ENCODE data around the gene PPIE. TPM values are rescaled to one million over a fixed set of nuclear protein-coding genes. Genes with fewer than 3 reads are reported as not detected.

PPIE gene
- polyA plus RNA-seq, 1 donor (not counting 4 experiments of a cell fraction or from before 2014, with no cell fraction given), result 60.6 TPM

DNA sequence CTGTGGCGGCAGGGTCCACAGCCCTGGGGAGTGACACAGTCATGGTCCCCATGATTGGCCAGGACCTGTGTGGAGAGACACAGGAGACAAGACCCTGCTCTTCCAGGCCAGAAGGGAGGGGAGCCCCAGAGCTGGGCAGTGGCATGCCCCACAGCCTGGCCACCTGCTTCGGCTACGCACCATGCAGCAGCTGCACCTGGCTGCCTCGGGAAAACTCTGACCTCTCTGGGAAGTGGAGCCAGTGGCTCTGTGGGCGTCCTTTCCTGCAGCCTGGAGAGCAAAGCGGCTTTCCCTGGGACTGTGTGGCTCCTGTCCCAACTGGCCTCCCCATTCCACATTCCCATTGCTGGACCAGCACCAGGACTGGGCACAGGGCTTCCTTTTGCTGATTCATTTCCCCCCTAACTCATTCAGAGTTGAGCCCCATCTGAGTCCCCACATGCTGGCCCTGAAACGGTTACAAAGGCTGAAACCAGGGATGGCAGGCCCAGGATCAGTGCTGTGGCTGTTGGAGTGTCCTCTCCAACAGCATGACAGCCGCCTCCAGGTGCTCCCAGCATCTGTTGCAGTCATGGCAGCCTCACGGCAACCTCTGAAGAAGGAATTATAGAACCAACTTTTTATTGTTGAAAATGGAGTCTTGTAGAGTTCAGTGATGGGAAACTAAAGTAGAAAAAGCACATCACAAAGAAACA, 17.4 kb downstream of the PPIE start:
- dilution Hi-C loops (cut with MboI; ENCODE audit: extremely low pct_ligation_motif_present, low sequenced_read_pairs), result no loop called here
- H3K36me3 ChIP-seq (ENCODE audit: control insufficient read depth in 2 of 2, extremely low read depth in 1 of 2, insufficient read depth in 2 of 2, low read length in 2 of 2), result peaks cover 14 to 32% of the 10 kb centered on the region in 2 experiments
- FAIRE-seq, result no peak

DNA sequence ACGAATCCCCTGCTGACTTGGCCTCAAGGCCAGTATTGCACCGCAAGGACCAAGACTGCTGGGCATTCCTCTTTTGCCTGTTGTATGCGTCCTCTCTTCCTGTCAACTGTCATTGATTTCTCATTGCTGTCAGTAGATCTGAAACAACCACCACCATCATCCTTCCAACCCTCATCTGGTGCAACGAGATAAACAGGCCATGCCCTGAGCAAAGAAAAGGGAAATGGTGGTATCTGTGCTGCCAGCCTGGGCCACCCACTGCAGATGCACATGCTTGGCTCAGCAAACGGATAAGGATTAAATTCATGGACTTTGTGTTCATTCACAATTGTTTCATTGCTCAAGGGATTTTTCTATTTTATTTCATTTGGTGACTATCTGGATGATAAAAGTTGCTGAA, 18.8 kb downstream of the PPIE start:
- TF ChIP-seq EZH2 (IDR thresholded peaks at IDR 0.05; ENCODE audit: low read length), result no peak
- TF ChIP-seq, protein P1, sequence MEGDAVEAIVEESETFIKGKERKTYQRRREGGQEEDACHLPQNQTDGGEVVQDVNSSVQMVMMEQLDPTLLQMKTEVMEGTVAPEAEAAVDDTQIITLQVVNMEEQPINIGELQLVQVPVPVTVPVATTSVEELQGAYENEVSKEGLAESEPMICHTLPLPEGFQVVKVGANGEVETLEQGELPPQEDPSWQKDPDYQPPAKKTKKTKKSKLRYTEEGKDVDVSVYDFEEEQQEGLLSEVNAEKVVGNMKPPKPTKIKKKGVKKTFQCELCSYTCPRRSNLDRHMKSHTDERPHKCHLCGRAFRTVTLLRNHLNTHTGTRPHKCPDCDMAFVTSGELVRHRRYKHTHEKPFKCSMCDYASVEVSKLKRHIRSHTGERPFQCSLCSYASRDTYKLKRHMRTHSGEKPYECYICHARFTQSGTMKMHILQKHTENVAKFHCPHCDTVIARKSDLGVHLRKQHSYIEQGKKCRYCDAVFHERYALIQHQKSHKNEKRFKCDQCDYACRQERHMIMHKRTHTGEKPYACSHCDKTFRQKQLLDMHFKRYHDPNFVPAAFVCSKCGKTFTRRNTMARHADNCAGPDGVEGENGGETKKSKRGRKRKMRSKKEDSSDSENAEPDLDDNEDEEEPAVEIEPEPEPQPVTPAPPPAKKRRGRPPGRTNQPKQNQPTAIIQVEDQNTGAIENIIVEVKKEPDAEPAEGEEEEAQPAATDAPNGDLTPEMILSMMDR (optimal IDR thresholded peaks at IDR 0.05 in 1 of 3, IDR thresholded peaks at IDR 0.05 in 1 of 3, conservative IDR thresholded peaks at IDR 0.05 in 1 of 3; ENCODE audit: extremely low read depth in 1 of 3, insufficient read depth in 2 of 3, low read length in 3 of 3), result no peak
- Histone ChIP-seq H3K4me2 (ENCODE audit: control insufficient read depth, extremely low read depth, insufficient read depth, low read depth, low read length) (no peak overlapping the region), H3K36me3 (ENCODE audit: control insufficient read depth in 2 of 2, extremely low read depth in 1 of 2, insufficient read depth in 2 of 2, low read length in 2 of 2) (peaks cover 11 to 28% of the 10 kb centered on the region in 2 experiments), H3K4me1 (ENCODE audit: control insufficient read depth, extremely low read depth, insufficient read depth, low read length) (no peaks in the 10 kb centered on the region), H3K79me2 (ENCODE audit: control insufficient read depth, insufficient read depth, low read length) (no peaks in the 10 kb centered on the region), H3K9me1 (ENCODE audit: control insufficient read depth, extremely low read depth, insufficient read depth, low read length) (no peaks in the 10 kb centered on the region), H4K20me1 (ENCODE audit: control insufficient read depth, extremely low read depth, insufficient read depth, low read length) (no peaks in the 10 kb centered on the region), H3K27ac (ENCODE audit: control insufficient read depth, insufficient read depth, low read length) (no peak overlapping the region), H2AFZ (ENCODE audit: control insufficient read depth, low read length) (no peak overlapping the region), H3K4me3 (ENCODE audit: control insufficient read depth in 2 of 3, extremely low read depth in 1 of 3, insufficient read depth in 2 of 3, low read depth in 1 of 3, low read length in 3 of 3) (no peak overlapping the region), H3K9me3 (ENCODE audit: control insufficient read depth, low read depth, low read length) (no peaks in the 10 kb centered on the region), H3K9ac (ENCODE audit: control insufficient read depth, extremely low read depth, insufficient read depth, low read length) (no peak overlapping the region), H3K27me3 (ENCODE audit: control insufficient read depth, extremely low read depth, insufficient read depth, low read length) (no peaks in the 10 kb centered on the region)
- dilution Hi-C loops (cut with MboI; ENCODE audit: extremely low pct_ligation_motif_present, low sequenced_read_pairs), result no loop called here
- DNase-seq (ENCODE audit: low read depth, low spot score) (no peak), FAIRE-seq (no peak)

More for the DNA sequence above, 17.4 kb downstream of the PPIE start:
- no peak overlapping the region for H3K4me2 ChIP-seq (ENCODE audit: control insufficient read depth, extremely low read depth, insufficient read depth, low read depth, low read length)
- H3K27ac ChIP-seq (ENCODE audit: control insufficient read depth, insufficient read depth, low read length), result no peak overlapping the region
- H3K79me2 ChIP-seq (ENCODE audit: control insufficient read depth, insufficient read depth, low read length), result no peaks in the 10 kb centered on the region
- H3K9ac ChIP-seq (ENCODE audit: control insufficient read depth, extremely low read depth, insufficient read depth, low read length), result no peak overlapping the region
- H3K9me1 ChIP-seq (ENCODE audit: control insufficient read depth, extremely low read depth, insufficient read depth, low read length), result no peaks in the 10 kb centered on the region
- no peaks in the 10 kb centered on the region for H4K20me1 ChIP-seq (ENCODE audit: control insufficient read depth, extremely low read depth, insufficient read depth, low read length)
- H3K9me3 ChIP-seq (ENCODE audit: control insufficient read depth, low read depth, low read length), result no peaks in the 10 kb centered on the region
- no peaks in the 10 kb centered on the region for H3K27me3 ChIP-seq (ENCODE audit: control insufficient read depth, extremely low read depth, insufficient read depth, low read length)
- TF ChIP-seq, protein P1 (optimal IDR thresholded peaks at IDR 0.05 in 1 of 3, IDR thresholded peaks at IDR 0.05 in 1 of 3, conservative IDR thresholded peaks at IDR 0.05 in 1 of 3; ENCODE audit: extremely low read depth in 1 of 3, insufficient read depth in 2 of 3, low read length in 3 of 3), result no peak
- no peak for TF ChIP-seq EZH2 (IDR thresholded peaks at IDR 0.05; ENCODE audit: low read length)
- no peak for DNase-seq (ENCODE audit: low read depth, low spot score)
- H2AFZ ChIP-seq (ENCODE audit: control insufficient read depth, low read length), result no peak overlapping the region
- H3K4me3 ChIP-seq (ENCODE audit: control insufficient read depth in 2 of 3, extremely low read depth in 1 of 3, insufficient read depth in 2 of 3, low read depth in 1 of 3, low read length in 3 of 3), result no peak overlapping the region
- no peaks in the 10 kb centered on the region for H3K4me1 ChIP-seq (ENCODE audit: control insufficient read depth, extremely low read depth, insufficient read depth, low read length)
